Measurements from ENCODE around the gene CCDC141. TPM values are rescaled to one million over a fixed set of nuclear protein-coding genes. Genes with fewer than 3 reads are reported as not detected.

The CCDC141 gene
- total RNA-seq, 1 donor from 2014 or later: 0.05 TPM

- no peak for DNase-seq (ENCODE audit: low read depth)
Observed at GRCh38 chr2:178871536-178871935, 178.4 kb downstream of the CCDC141 start.

GRCh38 chr2:178870703-178871102 is 179.2 kb downstream of the CCDC141 start:
- peak; percentile 72 for DNase-seq (ENCODE audit: low read depth)

GRCh38 chr2:178865999-178866398 is 183.9 kb downstream of the CCDC141 start:
- DNase-seq (ENCODE audit: low read depth): no peak

GRCh38 chr2:178865146-178865936 is 184.6 kb downstream of the CCDC141 start:
- DNase-seq (ENCODE audit: low read depth): peak; percentile 41

- no peak for DNase-seq (ENCODE audit: low read depth)
Observed at GRCh38 chr2:178863856-178864620, 185.9 kb downstream of the CCDC141 start.

GRCh38 chr2:178863130-178863855 is 186.6 kb downstream of the CCDC141 start:
- no peak for DNase-seq (ENCODE audit: low read depth)

GRCh38 chr2:178860551-178860950 is 189.4 kb downstream of the CCDC141 start:
- DNase-seq (ENCODE audit: low read depth): no peak

- DNase-seq (ENCODE audit: low read depth): no peak
Observed at GRCh38 chr2:178859730-178860129, 190.2 kb downstream of the CCDC141 start.

GRCh38 chr2:178858896-178859625 is 190.9 kb downstream of the CCDC141 start:
- no peak for DNase-seq (ENCODE audit: low read depth)

GRCh38 chr2:178855151-178855550 is 194.8 kb downstream of the CCDC141 start:
- DNase-seq (ENCODE audit: low read depth): no peak

GRCh38 chr2:178848335-178848734 is 201.6 kb downstream of the CCDC141 start:
- DNase-seq (ENCODE audit: low read depth): no peak

GRCh38 chr2:178846458-178846802 is 203.5 kb downstream of the CCDC141 start:
- DNase-seq (ENCODE audit: low read depth): peak; percentile 9

GRCh38 chr2:178845566-178846457 is 204.1 kb downstream of the CCDC141 start:
- DNase-seq (ENCODE audit: low read depth): no peak

GRCh38 chr2:178844701-178845100 is 205.2 kb downstream of the CCDC141 start:
- DNase-seq (ENCODE audit: low read depth): no peak

- no peak for DNase-seq (ENCODE audit: low read depth)
Observed at GRCh38 chr2:178844269-178844668, 205.7 kb downstream of the CCDC141 start.

GRCh38 chr2:178843697-178844096 is 206.2 kb downstream of the CCDC141 start:
- no peak for DNase-seq (ENCODE audit: low read depth)

- DNase-seq (ENCODE audit: low read depth): no peak
Observed at GRCh38 chr2:178836807-178837206, 213.1 kb downstream of the CCDC141 start.

GRCh38 chr2:178834086-178834485 is 215.9 kb downstream of the CCDC141 start:
- DNase-seq (ENCODE audit: low read depth): no peak

- no peak for DNase-seq (ENCODE audit: low read depth)
Observed at GRCh38 chr2:178833382-178833781, 216.6 kb downstream of the CCDC141 start.

GRCh38 chr2:178830451-178830850 is 219.5 kb downstream of the CCDC141 start:
- DNase-seq (ENCODE audit: low read depth): no peak

- DNase-seq (ENCODE audit: low read depth): no peak
Observed at GRCh38 chr2:178829981-178830380, 220.0 kb downstream of the CCDC141 start.
